HG03139 (cell line): ENCODE data around the gene PRKCSH.
"Not testable (repeated sequence)": the region's sequence is repeated elsewhere in the genome, so short reads cannot be mapped to it uniquely, and the experiment has no call there.

Source experiments
- ATAC-seq: cut with Tn5 transposase; IDR thresholded peaks from one replicate; pipeline ENCODE4 v1.9.1; 2021; ENCODE audit not compliant: unreplicated experiment

The PRKCSH gene

DNA sequence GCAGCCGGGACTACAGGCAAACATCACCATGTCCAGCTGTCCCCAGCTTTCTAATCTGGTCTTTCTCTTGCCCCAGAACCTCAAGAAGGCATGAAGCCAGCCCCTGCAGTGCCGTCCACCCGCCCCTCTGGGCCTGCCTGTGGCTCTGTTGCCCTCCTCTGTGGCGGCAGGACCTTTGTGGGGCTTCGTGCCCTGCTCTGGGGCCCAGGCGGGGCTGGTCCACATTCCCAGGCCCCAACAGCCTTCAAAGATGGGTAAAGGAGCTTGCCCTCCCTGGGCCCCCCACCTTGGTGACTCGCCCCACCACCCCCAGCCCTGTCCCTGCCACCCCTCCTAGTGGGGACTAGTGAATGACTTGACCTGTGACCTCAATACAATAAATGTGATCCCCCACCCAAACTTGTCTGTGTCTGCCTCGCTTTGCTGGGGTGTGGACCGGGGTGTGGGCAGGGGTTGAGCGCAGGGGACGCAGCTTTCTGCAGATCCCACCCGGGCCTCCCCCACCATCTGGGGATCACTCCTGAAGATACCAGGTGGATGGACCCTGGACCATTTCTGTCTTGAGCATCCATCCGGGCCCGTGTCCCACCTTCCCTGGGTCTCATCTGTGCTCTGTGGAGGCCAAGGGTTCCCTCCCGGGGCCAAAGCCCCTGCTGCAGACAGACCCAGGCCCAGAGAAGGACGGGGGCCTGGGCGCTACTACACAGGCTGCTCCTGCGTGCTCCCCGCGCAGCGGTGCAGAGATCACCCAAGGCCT, 15.3 kb downstream of the PRKCSH start:
- ATAC-seq = no peak

DNA sequence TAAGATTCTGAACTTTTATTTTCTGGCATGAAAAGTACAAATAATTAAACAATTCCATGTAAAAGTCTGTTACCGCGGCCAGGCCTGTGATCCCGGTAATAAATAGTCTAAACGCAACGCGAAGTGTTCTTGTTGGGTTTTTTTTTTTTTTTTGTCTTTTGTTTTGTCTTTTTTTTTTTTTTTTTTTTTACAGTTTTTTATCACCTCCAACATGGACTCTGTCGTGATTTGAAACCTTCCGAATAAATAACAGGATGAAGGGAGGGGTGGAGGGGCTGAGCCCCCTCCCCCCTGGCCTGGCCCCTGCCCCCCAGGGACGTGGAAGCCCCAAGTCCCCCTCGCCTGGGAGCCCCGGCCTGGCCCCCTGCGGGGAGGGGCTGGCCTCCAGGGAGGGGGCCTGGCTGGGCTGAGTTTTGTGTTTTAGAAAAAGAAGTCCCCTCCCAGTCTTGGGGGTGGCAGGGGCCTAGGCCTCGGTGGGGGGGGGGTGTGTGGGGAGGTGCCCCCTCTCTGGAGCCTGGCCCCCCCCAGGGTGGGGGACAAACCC, 16.0 kb downstream of the PRKCSH start:
- ATAC-seq = no peak

DNA sequence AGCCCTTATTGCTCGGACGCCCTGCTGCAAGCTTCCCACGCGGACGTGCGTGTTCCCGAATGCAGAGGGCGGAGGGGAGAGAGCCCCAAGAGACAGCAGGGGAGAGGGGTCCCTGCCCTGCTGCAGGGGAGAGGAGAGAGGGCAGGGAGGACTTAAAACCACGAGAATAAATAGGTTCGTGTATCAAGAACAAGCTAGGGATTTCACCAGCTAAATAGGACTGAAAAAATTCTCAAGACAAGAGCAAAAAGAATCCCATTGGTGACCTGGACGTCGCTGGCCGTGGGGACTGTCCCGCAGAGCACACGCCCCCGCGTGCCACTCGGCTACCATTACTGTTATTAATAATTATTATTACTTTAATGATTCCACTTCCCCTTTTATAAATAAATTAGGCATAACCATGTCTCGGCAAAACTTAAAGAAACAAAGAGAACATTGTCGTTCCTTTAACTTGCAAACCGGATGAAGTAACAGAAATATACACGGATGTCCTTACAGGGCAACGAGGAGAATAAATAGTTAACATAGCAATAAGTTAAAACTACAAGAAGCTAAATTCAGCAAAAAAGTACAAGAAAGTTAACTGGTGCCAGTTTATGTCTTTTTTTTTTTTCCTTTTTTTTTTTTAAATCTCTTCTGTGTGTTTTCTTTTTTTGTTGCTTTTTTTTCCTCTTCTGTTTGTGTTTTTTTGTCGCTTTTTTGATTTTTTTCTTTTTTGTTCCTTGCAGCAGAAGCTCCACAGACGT, 16.6 kb downstream of the PRKCSH start:
- ATAC-seq = no peak

DNA sequence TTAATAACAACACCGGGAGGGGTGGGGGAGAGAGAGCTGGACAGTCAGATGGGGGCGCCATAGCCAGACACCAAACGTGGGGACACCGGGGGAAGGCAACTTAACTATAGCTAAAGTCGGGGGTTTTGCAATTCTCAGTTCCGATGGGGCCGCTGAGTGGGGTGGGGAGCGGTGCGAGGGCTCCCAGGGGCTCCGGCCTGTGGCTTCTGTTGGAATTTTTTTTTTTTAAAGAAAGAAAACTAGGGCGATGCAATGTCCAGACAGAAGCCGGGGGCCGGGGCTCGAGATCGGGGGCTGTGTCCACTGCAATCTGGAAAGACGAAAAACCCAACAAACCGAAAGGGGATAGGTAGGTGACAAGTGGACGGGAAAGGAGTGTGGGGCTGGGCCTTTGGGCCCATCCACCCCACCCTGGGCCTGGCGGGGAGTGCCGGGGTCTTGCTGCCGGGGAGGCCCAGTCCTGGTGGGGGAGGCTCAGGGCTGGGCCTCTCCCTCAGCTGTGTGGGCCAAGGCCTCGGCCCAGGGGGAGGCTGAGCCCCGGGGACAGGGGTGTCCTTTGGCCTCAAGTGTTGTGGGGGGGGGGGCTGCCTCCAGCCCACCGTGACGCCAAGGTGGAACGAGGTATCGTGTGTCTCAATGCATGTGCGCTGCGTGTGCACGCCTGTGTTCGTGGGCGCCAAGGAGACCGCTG, 17.3 kb downstream of the PRKCSH start:
- ATAC-seq = no peak

DNA sequence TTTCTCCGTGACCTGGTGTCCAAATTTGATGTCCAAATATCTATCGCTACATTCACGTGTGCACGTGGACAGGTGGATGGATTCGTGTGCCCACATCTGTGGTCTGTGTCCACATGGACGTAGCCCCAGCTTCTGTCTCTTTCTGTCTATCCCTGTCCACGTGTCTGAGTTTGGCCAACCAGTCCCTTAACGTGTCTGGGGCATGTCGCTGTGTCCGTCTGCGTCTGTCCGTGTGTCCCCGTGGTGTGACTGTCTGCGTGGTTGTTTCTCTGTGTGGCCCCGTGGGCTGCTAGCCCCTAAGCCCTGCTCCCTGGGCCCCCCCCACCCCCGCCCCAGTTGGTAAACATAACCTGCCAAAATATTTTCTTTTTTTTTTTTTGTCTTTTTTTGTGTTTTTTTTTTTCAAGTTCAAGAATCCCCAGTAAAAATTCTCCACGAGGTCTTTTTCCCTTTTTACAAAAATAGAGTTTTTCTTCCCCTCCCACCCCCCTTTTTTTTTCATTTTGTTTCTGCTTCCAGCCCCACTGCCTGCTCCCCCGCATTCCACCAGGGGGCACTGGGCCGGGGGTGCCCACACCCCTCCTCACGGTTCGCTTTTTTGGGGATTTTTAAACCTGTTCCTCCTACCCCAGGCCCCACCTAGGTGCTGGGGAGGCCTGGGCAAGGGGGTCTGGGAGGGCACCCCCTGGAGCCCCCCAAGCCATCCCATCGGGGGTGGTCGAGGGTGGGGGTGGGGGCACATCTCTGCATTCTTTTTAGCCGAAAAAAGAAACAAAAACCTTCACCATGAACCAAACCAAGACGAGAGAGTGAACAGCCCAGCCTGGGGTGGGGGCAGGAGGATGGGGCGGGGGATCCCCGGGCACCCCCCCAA, 18.3 kb downstream of the PRKCSH start:
- no peak for ATAC-seq

DNA sequence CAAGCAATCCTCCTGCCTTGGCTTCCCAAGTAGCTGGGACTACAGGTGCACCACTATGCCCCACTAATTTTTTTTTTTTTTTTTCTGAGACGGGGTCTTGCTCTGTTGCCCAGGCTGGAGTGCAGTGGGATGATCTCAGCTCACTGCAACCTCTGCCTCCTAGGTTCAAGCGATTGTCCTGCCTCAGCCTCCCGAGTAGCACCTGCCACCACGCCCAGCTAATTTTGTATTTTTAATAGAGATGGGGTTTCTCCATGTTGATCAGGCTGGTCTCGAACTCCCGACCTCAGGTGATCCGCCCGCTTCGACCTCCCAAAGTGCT, 19.8 kb downstream of the PRKCSH start:
- not testable (repeated sequence) for ATAC-seq

DNA sequence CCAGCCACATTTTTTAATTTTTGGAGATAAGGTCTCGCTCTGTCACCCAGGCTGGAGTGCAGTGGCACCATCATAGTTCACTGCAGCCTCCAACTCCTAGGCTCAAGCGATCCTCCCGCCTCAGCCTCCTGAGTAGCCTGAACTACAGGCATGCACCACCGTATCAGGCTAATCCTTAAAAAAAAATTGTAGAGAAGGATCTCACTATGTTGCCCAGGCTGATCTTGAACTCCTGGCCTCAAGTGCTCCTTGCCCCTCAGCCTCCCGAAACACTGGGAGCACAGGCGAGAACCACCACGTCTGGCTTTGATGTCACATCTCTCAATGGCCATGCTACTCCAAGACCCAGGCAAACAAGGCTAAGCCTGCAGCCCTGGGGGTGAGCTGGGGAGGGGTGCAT, 21.2 kb downstream of the PRKCSH start:
- no peak for ATAC-seq

DNA sequence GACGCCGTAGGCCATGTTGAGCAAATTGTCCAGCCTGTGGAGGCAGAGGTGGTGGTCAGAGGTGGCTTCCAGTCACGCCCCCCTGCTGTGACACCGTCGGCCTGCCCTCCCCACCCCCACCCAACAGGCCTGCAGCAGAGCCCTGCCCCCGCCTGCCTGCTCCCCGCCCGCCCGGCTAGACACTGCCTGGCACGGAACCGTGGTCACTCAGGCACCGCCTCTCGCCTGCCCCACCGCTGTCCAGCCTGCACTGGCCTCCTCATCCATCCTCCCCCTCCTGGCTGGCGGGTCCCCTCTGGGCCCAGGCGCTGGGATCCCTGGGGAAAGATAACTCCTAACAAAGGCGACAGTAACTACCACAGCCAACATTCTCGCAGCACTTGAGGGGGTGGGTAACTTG, 21.7 kb downstream of the PRKCSH start:
- ATAC-seq = no peak

DNA sequence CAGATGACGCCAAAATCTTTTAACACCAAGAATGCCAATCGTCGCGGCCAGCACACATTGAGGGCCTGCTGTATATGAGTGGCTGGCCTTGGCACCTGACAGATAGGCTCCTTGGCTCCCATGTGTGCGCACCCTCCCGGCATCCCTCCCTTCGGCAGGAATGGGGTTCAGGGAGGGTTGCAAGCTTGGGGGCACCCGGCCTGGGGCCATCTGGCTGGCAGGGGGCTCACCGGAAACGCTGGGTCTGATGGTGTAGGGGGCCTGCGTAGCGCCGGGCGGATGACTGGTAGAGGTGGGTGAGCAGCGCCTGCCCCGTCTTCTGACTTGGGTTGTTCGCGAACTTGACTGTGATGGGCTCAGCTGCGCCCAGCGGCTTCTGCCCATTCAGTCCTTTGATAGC, 22.4 kb downstream of the PRKCSH start:
- ATAC-seq = no peak

DNA sequence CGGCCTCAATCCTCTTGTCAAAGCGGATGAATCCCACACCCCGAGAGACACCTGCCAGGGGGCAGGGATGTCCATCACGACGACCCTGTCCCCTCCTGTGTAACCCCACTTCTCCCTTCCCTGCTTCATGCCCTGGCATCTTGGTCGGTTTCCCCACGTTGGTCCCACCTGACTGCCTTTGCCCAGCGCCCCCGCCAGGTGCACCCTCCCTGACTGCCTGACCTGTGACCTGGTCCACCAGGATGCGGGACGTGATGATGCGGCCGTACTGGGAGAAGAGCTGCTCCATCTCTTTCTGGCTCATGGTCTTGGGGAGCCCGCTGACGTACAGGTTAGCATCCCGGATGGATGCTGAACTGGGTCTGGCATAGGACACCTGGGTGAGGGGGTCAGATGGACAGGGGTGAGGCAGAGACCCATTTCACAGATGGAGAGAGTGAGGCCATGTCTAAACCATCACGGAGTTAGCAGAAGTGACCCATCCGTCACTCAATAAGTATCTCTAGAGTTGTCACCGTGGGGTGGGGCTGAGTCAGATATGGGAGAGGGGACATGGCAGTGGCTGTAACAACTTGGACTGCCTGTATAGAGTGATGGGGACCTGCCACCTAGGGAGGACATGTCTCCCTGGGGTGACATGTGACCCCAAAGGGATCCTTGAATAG, 22.9 kb downstream of the PRKCSH start:
- ATAC-seq = no peak

DNA sequence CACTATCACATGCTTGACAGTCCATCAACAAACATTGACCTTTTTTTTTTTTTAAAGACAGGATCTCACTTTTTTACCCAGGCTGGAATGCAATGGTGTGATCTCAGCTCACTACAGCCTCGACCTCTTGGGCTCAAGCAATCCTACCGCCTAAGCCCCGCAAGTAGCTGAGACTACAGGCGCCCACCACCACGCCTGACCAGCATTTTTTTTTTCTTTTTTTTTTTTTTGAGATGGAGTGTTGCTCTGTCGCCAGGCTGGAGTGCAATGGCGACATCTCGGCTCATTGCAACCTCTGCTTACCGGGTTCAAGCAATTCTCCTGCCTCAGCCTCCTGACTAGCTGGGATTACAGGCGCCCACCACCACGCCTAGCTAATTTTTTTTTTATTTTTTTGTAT, 23.5 kb downstream of the PRKCSH start:
- not testable (repeated sequence) for ATAC-seq

DNA sequence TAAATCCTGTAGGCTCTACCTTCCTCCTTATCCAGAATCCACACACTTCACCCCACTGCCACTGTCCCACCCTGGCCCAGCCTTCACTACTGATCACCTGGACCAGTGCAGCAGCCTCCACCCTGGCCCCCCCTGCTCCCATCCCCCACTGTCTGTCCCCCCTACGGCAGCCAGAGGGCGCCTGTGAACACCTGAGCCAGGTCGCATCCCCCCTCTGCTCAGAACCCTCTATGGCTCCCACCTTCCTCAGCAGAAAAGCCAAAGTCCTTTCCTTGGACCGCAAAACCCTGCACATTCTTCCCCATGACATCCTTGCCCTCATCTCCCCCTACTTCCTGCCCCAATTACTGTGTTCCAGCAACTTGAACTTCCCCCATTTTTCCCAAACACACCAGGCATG, 24.8 kb downstream of the PRKCSH start:
- no peak for ATAC-seq

DNA sequence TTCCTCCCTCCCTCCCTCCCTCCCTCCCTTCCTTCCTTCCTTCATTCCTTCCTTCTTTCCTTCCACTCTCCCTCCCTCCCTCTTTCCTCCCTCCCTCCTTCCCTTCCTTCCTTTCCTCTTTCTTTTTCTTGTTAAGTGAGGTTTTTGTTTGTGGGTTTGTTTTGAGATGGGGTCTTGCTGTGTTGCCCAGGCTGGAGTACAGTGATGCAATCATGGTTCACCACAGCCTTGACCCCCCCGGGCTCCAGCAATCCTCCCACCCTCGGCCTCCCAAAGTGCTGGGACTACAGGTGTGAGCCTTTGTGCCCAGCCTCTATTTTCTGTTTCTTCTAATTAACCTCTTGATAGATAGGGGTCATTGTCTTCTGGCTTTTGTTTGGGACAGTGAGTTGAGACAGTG, 26.0 kb downstream of the PRKCSH start:
- ATAC-seq = no peak

DNA sequence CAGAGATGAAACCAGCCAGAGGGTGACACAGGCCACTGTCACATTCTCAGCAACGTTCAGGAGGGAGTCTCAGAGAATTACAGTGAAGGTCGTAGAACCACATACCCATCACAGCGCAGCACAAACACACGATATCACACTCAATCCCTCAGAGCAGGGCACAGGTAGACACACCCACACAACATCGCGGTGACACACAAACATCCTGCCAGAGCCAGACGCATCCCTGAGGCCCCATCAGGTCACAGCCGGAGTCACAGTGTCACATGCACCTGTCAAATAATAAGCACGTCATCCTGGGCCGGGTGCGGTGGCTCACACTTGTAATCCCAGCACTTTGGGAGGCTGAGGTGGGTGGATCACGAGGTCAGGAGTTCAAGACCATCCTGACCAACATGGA, 28.0 kb downstream of the PRKCSH start:
- no peak for ATAC-seq

DNA sequence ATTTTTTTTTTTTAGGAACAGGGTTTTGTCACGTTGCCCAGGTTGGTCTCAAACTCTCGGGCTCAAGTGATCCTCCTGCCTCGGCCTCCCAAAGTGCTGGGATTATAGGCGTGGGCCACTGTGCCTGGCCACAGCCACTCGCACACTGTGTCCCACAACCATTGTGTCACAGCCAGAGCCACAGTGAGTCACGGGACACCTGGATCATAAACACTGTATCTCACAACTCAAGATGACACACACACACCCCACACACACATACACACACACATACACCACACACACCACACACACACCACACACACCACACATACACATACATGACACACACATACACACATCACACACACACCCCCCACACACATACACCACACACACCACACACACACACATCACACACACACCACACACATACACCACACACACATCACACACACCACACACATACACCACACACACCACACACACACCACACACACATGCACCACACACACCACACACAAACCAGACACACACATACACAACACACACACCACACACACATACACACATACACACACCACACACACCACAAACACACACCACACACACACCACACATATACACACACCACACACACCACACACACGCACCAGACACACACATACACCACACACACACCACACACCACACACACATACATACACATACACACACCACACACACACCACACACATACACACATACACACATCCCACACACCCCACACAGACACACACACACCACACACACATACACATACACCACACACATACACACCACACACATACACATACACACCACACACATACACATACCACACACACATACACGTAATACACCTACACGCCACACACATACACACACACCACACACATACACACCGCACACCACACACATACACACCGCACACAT, 29.2 kb downstream of the PRKCSH start:
- no peak for ATAC-seq

DNA sequence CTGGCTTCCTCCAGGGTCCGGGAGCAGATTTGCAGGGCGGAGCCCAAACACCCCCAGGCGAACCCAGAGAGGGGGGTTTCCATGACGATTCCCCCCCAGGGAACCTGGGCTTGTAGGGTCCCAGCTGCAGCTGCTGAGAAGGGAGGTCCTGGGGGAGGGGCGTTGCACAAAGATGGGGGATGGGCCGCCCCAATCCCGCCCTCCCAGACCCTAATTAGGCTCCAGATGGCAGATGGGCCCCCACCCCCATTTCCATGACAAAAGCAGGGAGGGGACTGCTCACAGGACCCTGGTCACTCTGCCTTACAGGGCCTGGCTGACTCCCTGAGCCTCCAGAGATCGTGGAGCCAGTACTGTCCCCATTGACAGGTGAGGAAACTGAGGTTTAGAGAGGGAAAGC, 30.2 kb downstream of the PRKCSH start:
- ATAC-seq = no peak

DNA sequence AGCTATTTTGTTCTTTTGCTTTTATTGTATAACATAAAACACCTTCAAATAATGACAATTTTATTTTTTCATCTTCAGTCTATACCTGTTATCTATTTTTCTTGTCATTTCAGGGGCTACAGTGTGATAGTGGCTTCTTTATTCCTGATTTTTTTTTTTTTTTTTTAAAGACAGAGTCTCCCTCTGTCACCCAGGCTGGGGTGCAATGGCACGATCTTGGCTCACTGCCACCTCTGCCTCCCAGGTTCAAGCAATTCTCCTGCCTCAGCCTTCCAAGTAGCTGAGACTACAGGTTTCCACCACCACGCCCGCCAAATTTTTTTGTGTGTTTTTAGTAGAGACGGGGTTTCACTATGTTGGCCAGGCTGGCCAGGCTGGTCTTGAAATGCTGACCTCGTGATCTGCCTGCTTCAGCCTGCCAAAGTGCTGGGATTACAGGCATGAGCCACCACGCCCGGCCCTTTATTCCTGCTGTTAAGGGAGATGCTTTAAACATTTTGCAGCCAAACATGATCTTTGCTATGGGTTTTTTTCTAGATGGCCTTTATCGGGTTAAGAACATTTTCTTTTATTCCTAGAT, 32.9 kb downstream of the PRKCSH start:
- ATAC-seq = not testable (repeated sequence)

DNA sequence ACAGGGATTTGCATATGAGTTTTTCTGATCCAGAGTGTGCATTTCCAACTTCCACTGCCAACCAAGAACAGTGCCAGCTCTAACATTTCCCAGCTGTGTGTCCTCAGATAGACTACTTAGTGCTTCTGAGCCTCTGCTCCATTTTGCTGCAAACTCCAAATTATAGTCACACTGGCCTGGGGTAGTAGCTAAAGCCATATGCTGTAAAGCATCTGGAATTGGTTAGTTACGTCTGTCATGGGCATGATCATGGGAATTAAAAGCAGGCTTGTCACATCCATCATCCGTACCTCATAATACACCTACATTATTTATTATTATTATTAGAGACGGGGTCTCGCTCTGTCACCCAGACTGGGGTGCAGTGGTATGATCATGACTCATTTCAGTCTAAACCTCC, 38.3 kb downstream of the PRKCSH start:
- no peak for ATAC-seq

DNA sequence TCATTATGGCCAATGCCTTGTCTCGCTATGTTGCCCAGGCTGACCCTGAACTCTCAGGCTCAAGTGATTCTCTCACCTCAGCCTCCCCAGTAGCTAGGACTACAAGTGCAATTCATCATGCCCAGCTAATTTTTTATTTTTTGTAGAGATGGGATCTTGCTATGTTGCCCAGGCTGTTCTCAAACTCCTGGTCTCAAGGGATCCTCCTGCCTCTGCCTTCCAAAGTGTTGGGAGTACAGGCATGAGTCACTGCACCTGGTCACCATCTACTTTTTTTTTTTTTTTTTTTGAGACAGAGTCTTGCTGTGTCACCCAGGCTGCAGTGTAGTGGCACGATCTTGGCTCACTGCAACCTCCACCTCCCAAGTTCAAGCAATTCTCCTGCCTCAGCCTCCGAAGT, 39.9 kb downstream of the PRKCSH start:
- ATAC-seq = not testable (repeated sequence)
